ENCODE measurements around the gene OR5M11. TPM values are rescaled to one million over a fixed set of nuclear protein-coding genes. Genes with fewer than 3 reads are reported as not detected.

OR5M11 gene
- total RNA-seq, 5 donors from 2014 or later (not counting 1 experiment from before 2014, with no cell fraction given) = not detected

- ATAC-seq (replicated peaks in 1 of 4) (no peak), DNase-seq (no peak)
- H3K9me3 ChIP-seq = no peaks in the 10 kb centered on the region
- Mint-ChIP-seq H3K4me3 (no peak overlapping the region), H3K4me1 (no peaks in the 10 kb centered on the region), H3K36me3 (no peaks in the 10 kb centered on the region), H3K27me3 (no peaks in the 10 kb centered on the region), H3K27ac (no peak overlapping the region), H3K9me3 (peaks cover 5 to 15% (median 9%) of the 10 kb centered on the region in 3 donors)
- POLR2A ChIA-PET = no interaction called here
- no peak overlapping the region for H3K4me3 ChIP-seq (ENCODE audit: control insufficient read depth in 1 of 2, extremely low read depth in 1 of 2, low read length in 1 of 2)
- CTCF ChIA-PET = no interaction called here
- no peaks in the 10 kb centered on the region for H3K36me3 ChIP-seq (ENCODE audit: control insufficient read depth in 2 of 2, extremely low read depth in 1 of 2, insufficient read depth in 1 of 2, low read length in 1 of 2)
- no peaks in the 10 kb centered on the region for H3K4me1 ChIP-seq (ENCODE audit: control insufficient read depth in 1 of 2, extremely low read depth in 1 of 2, insufficient read depth in 2 of 2, low read length in 2 of 2)
- H3K27me3 ChIP-seq (replicated peaks in 1 of 2; ENCODE audit: control insufficient read depth in 2 of 2, extremely low read depth in 1 of 2, insufficient read depth in 2 of 2, low read length in 1 of 2) = no peaks in the 10 kb centered on the region
- no peak overlapping the region for H3K27ac ChIP-seq (ENCODE audit: low read length)
- WGBS (ENCODE audit: insufficient coverage) = 100% methylated on average over 1 of the region's 3 CpGs
These were observed 9.9 kb downstream of the OR5M11 start for GRCh38 chr11:56533054-56533740.

DNA sequence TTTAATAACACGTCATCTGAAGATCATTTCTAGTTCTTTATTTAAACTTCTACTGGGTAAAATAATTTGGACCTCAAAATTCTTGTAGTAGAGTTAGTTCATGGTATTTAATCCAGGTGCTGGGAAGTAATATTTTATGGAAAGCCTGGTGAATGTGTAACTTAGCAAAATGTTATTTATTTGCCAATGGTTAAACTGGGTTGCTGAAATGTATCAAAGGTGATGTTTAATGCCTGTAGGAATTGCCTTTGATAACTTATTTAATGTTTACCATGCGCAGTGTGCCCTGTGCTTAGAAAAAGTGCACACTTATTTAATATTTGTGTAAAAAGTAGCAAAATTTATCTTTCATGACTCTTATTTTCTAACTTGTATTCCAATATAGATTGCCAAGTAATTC, 11.2 kb downstream of the OR5M11 start:
- Mint-ChIP-seq H3K9me3 (peaks cover 5 to 8% (median 7%) of the 10 kb centered on the region in 3 donors), H3K4me1 (no peaks in the 10 kb centered on the region), H3K27me3 (no peaks in the 10 kb centered on the region), H3K36me3 (no peaks in the 10 kb centered on the region), H3K27ac (no peak overlapping the region), H3K4me3 (no peak overlapping the region)
- H3K4me1 ChIP-seq (ENCODE audit: control insufficient read depth in 1 of 2, extremely low read depth in 1 of 2, insufficient read depth in 2 of 2, low read length in 2 of 2) = no peaks in the 10 kb centered on the region
- H3K9me3 ChIP-seq = no peaks in the 10 kb centered on the region
- DNase-seq (no peak), ATAC-seq (replicated peaks in 1 of 4) (no peak)
- WGBS (ENCODE audit: insufficient coverage) = no CpG with 5 or more reads among the region's 2 CpGs
- H3K27me3 ChIP-seq (replicated peaks in 1 of 2; ENCODE audit: control insufficient read depth in 2 of 2, extremely low read depth in 1 of 2, insufficient read depth in 2 of 2, low read length in 1 of 2) = no peaks in the 10 kb centered on the region
- ChIA-PET CTCF (no interaction called here), POLR2A (no interaction called here)
- no peak overlapping the region for H3K27ac ChIP-seq (ENCODE audit: low read length)
- no peak overlapping the region for H3K4me3 ChIP-seq (ENCODE audit: control insufficient read depth in 1 of 2, extremely low read depth in 1 of 2, low read length in 1 of 2)
- H3K36me3 ChIP-seq (ENCODE audit: control insufficient read depth in 2 of 2, extremely low read depth in 1 of 2, insufficient read depth in 1 of 2, low read length in 1 of 2) = no peaks in the 10 kb centered on the region

DNA sequence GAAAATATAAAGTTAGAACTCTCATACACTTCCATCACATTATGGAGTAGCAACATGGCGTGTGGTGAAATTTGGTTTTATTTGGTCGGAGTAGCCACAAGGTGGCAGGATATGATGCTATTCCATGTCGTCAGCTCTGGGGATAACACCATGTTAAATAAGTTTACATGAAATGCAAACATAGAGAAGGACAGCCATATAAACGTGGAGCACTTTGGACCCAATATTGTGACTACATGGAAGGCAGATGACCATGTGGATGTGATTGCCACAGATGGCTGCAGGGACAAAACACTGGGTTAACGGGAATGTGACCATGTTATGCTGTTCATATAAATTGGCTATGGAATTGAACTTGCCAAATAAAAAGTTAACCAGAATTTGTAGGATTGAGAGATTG, 21.0 kb downstream of the OR5M11 start:
- ATAC-seq (replicated peaks in 1 of 4) (no peak), DNase-seq (no peak)
- H3K27ac ChIP-seq (ENCODE audit: low read length) = no peak overlapping the region
- WGBS (ENCODE audit: insufficient coverage) = 65% methylated on average over 2 of the region's 5 CpGs
- Mint-ChIP-seq H3K36me3 (no peaks in the 10 kb centered on the region), H3K4me3 (no peak overlapping the region), H3K9me3 (peaks cover 16 to 20% (median 17%) of the 10 kb centered on the region in 3 donors), H3K27ac (no peak overlapping the region), H3K27me3 (no peaks in the 10 kb centered on the region), H3K4me1 (no peaks in the 10 kb centered on the region)
- no peaks in the 10 kb centered on the region for H3K9me3 ChIP-seq
- H3K4me1 ChIP-seq (ENCODE audit: control insufficient read depth in 1 of 2, extremely low read depth in 1 of 2, insufficient read depth in 2 of 2, low read length in 2 of 2) = no peaks in the 10 kb centered on the region
- ChIA-PET POLR2A (no interaction called here), CTCF (no interaction called here)
- no peak overlapping the region for H3K4me3 ChIP-seq (ENCODE audit: control insufficient read depth in 1 of 2, extremely low read depth in 1 of 2, low read length in 1 of 2)
- no peaks in the 10 kb centered on the region for H3K27me3 ChIP-seq (replicated peaks in 1 of 2; ENCODE audit: control insufficient read depth in 2 of 2, extremely low read depth in 1 of 2, insufficient read depth in 2 of 2, low read length in 1 of 2)
- H3K36me3 ChIP-seq (ENCODE audit: control insufficient read depth in 2 of 2, extremely low read depth in 1 of 2, insufficient read depth in 1 of 2, low read length in 1 of 2) = no peaks in the 10 kb centered on the region

GRCh38 chr11:56513280-56513679, 29.8 kb downstream of the OR5M11 start:
- no peak overlapping the region for H3K4me3 Mint-ChIP-seq
- H3K27me3 ChIP-seq (replicated peaks in 1 of 2; ENCODE audit: control insufficient read depth in 2 of 2, extremely low read depth in 1 of 2, insufficient read depth in 2 of 2, low read length in 1 of 2) = no peaks in the 10 kb centered on the region
- H3K4me1 ChIP-seq (ENCODE audit: control insufficient read depth in 1 of 2, extremely low read depth in 1 of 2, insufficient read depth in 2 of 2, low read length in 2 of 2) = no peaks in the 10 kb centered on the region
- H3K4me1 Mint-ChIP-seq = no peaks in the 10 kb centered on the region
- H3K4me3 ChIP-seq (ENCODE audit: control insufficient read depth in 1 of 2, extremely low read depth in 1 of 2, low read length in 1 of 2) = no peak overlapping the region
- POLR2A ChIA-PET = no interaction called here
- H3K27ac Mint-ChIP-seq = no peak overlapping the region
- peaks cover 9 to 16% (median 9%) of the 10 kb centered on the region in 3 donors for H3K9me3 Mint-ChIP-seq
- WGBS (ENCODE audit: insufficient coverage) = no CpG with 5 or more reads among the region's 1 CpG
- no peaks in the 10 kb centered on the region for H3K27me3 Mint-ChIP-seq
- no peaks in the 10 kb centered on the region for H3K9me3 ChIP-seq
- no peaks in the 10 kb centered on the region for H3K36me3 ChIP-seq (ENCODE audit: control insufficient read depth in 2 of 2, extremely low read depth in 1 of 2, insufficient read depth in 1 of 2, low read length in 1 of 2)
- no peaks in the 10 kb centered on the region for H3K36me3 Mint-ChIP-seq
- DNase-seq (no peak), ATAC-seq (replicated peaks in 1 of 4) (no peak)
- CTCF ChIA-PET = no interaction called here
- H3K27ac ChIP-seq (ENCODE audit: low read length) = no peak overlapping the region

DNA sequence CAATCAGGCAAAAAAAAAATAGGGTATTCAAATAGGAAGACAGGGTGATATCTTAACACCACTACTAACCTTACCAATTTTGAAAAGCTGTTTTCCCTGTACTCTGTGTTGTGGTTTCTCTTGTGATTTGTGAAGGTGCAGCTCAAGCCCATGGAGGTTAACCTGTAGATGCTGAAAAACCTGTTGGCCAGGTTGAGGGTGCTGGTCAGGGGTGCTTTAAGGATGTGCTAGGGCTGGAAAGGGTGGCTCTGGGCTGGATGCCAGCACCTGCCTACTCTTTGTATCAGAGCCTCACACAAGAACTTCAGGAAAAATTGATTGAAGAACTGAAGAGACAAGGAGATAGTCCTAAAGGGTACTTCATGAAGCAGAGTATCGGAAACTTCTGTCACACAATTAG, 33.6 kb downstream of the OR5M11 start:
- Mint-ChIP-seq H3K9me3 (peaks cover 9 to 16% (median 11%) of the 10 kb centered on the region in 3 donors), H3K36me3 (no peaks in the 10 kb centered on the region), H3K27ac (no peak overlapping the region), H3K27me3 (no peaks in the 10 kb centered on the region), H3K4me3 (no peak overlapping the region), H3K4me1 (no peaks in the 10 kb centered on the region)
- CTCF ChIA-PET = no interaction called here
- no peak overlapping the region for H3K4me3 ChIP-seq (ENCODE audit: control insufficient read depth in 1 of 2, extremely low read depth in 1 of 2, low read length in 1 of 2)
- no peaks in the 10 kb centered on the region for H3K4me1 ChIP-seq (ENCODE audit: control insufficient read depth in 1 of 2, extremely low read depth in 1 of 2, insufficient read depth in 2 of 2, low read length in 2 of 2)
- H3K36me3 ChIP-seq (ENCODE audit: control insufficient read depth in 2 of 2, extremely low read depth in 1 of 2, insufficient read depth in 1 of 2, low read length in 1 of 2) = no peaks in the 10 kb centered on the region
- no peaks in the 10 kb centered on the region for H3K9me3 ChIP-seq
- no peaks in the 10 kb centered on the region for H3K27me3 ChIP-seq (replicated peaks in 1 of 2; ENCODE audit: control insufficient read depth in 2 of 2, extremely low read depth in 1 of 2, insufficient read depth in 2 of 2, low read length in 1 of 2)
- H3K27ac ChIP-seq (ENCODE audit: low read length) = no peak overlapping the region
- no CpG with 5 or more reads among the region's 1 CpG for WGBS (ENCODE audit: insufficient coverage)
- DNase-seq (no peak), ATAC-seq (replicated peaks in 1 of 4) (no peak)
- POLR2A ChIA-PET = no interaction called here

- H3K27ac ChIP-seq (ENCODE audit: low read length) = no peak overlapping the region
- no peak for ATAC-seq (replicated peaks in 1 of 4)
- no peaks in the 10 kb centered on the region for H3K9me3 ChIP-seq
- H3K4me3 ChIP-seq (ENCODE audit: control insufficient read depth in 1 of 2, extremely low read depth in 1 of 2, low read length in 1 of 2) = no peak overlapping the region
- POLR2A ChIA-PET = no interaction called here
- 94% methylated on average over 21 of the region's 28 CpGs for WGBS (ENCODE audit: insufficient coverage)
- H3K27me3 ChIP-seq (replicated peaks in 1 of 2; ENCODE audit: control insufficient read depth in 2 of 2, extremely low read depth in 1 of 2, insufficient read depth in 2 of 2, low read length in 1 of 2) = no peaks in the 10 kb centered on the region
- Mint-ChIP-seq H3K27ac (no peak overlapping the region), H3K4me1 (no peaks in the 10 kb centered on the region), H3K27me3 (no peaks in the 10 kb centered on the region), H3K9me3 (peaks cover 16 to 23% (median 20%) of the 10 kb centered on the region in 3 donors), H3K4me3 (no peak overlapping the region), H3K36me3 (no peaks in the 10 kb centered on the region)
- CTCF ChIA-PET = no interaction called here
- no peaks in the 10 kb centered on the region for H3K4me1 ChIP-seq (ENCODE audit: control insufficient read depth in 1 of 2, extremely low read depth in 1 of 2, insufficient read depth in 2 of 2, low read length in 2 of 2)
- H3K36me3 ChIP-seq (ENCODE audit: control insufficient read depth in 2 of 2, extremely low read depth in 1 of 2, insufficient read depth in 1 of 2, low read length in 1 of 2) = no peaks in the 10 kb centered on the region
- DNase-seq = no peak
These were observed 46.0 kb downstream of the OR5M11 start for GRCh38 chr11:56497010-56497409.

DNA sequence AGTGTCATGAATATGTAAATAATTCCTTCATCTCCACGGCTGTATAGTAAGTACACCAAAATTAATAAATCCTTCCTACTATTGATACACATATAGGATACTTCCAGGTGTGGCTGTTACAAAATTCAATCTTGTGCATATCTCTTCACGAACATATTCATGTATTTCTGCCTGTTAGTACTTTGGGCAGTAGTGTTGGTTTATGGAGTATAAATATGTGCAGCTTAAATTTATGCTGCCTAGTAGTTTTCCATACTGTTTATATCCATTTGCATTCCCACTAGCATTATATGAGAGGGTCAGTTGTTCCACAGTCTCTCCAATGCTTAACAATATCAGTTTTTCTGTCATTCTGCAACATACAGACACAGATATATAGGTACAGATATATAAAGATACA, 47.9 kb downstream of the OR5M11 start:
- ChIA-PET CTCF (no interaction called here), POLR2A (no interaction called here)
- DNase-seq (no peak), ATAC-seq (replicated peaks in 1 of 4) (no peak)
- H3K4me1 ChIP-seq (ENCODE audit: control insufficient read depth in 1 of 2, extremely low read depth in 1 of 2, insufficient read depth in 2 of 2, low read length in 2 of 2) = no peaks in the 10 kb centered on the region
- H3K4me3 ChIP-seq (ENCODE audit: control insufficient read depth in 1 of 2, extremely low read depth in 1 of 2, low read length in 1 of 2) = no peak overlapping the region
- H3K27ac ChIP-seq (ENCODE audit: low read length) = no peak overlapping the region
- no peaks in the 10 kb centered on the region for H3K36me3 ChIP-seq (ENCODE audit: control insufficient read depth in 2 of 2, extremely low read depth in 1 of 2, insufficient read depth in 1 of 2, low read length in 1 of 2)
- H3K27me3 Mint-ChIP-seq = no peaks in the 10 kb centered on the region
- no peaks in the 10 kb centered on the region for H3K27me3 ChIP-seq (replicated peaks in 1 of 2; ENCODE audit: control insufficient read depth in 2 of 2, extremely low read depth in 1 of 2, insufficient read depth in 2 of 2, low read length in 1 of 2)
- H3K27ac Mint-ChIP-seq = no peak overlapping the region
- H3K4me3 Mint-ChIP-seq = no peak overlapping the region
- no CpG with 5 or more reads among the region's 2 CpGs for WGBS (ENCODE audit: insufficient coverage)
- no peaks in the 10 kb centered on the region for H3K4me1 Mint-ChIP-seq
- H3K9me3 Mint-ChIP-seq = peaks cover 16 to 32% (median 24%) of the 10 kb centered on the region in 3 donors
- H3K36me3 Mint-ChIP-seq = no peaks in the 10 kb centered on the region
- H3K9me3 ChIP-seq = no peaks in the 10 kb centered on the region
